HG03432 (cell line): ENCODE data around the gene GCFC2.
A peak's percentile ranks its signal among the peaks of the same experiment; 100 is the strongest.

Experiments used
- ATAC-seq: cut with Tn5 transposase; IDR thresholded peaks from one replicate; pipeline ENCODE4 v1.9.1; 2021; ENCODE audit warnings: mild to moderate bottlenecking, moderate library complexity; ENCODE audit not compliant: unreplicated experiment

Gene GCFC2

GRCh38 chr2:75632091-75632701 lies 78.5 kb downstream of the GCFC2 start:
- ATAC-seq: no peak

GRCh38 chr2:75627902-75628504 lies 82.7 kb downstream of the GCFC2 start:
- ATAC-seq: peak; percentile 80

- ATAC-seq: no peak
Observed at GRCh38 chr2:75622929-75623328, 87.8 kb downstream of the GCFC2 start.

- no peak for ATAC-seq
Observed at GRCh38 chr2:75622500-75622899, 88.2 kb downstream of the GCFC2 start.

- no peak for ATAC-seq
Observed at GRCh38 chr2:75621228-75621627, 89.5 kb downstream of the GCFC2 start.

GRCh38 chr2:75619956-75620740 lies 90.6 kb downstream of the GCFC2 start:
- ATAC-seq: no peak

GRCh38 chr2:75616933-75617332 lies 93.8 kb downstream of the GCFC2 start:
- no peak for ATAC-seq

- no peak for ATAC-seq
Observed at GRCh38 chr2:75616406-75616805, 94.3 kb downstream of the GCFC2 start.

- ATAC-seq: no peak
Observed at GRCh38 chr2:75614162-75614651, 96.5 kb downstream of the GCFC2 start.

- ATAC-seq: no peak
Observed at GRCh38 chr2:75612862-75613243, 97.9 kb downstream of the GCFC2 start.
